Measurements from ENCODE around the gene DYNLT2.

Gene DYNLT2

DNA sequence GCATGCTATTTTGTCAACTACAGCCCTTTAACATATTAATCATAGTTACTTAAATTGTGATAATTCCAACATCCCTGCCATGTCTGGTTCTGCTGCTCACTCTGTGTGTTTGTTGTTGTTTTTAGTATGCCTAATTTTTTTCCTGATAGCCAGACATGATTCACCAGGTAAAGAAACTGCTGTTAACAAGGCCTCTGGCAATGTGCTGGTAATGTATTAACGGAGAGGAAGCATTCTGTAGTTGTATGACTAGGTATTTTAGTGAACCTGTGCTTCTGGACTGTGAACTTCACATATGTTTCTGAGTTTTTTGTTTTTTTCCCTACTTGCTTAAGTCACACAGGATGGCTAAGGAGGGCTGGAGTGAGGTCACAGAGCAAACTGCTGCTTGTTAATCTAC is 4.8 kb downstream of the DYNLT2 start:
- H3K4me1 ChIP-seq (ENCODE audit: control insufficient read depth in 1 of 2, insufficient read depth in 1 of 2, low read depth in 1 of 2, low read length in 1 of 2), result peaks cover 6% of the 10 kb centered on the region in 2 experiments
- no peak overlapping the region for H3K27ac ChIP-seq
- H3K4me3 ChIP-seq (ENCODE audit: low read depth in 1 of 2, low read length in 1 of 2), result no peak overlapping the region
- no peaks in the 10 kb centered on the region for H3K36me3 ChIP-seq
- TF ChIP-seq, protein P1, sequence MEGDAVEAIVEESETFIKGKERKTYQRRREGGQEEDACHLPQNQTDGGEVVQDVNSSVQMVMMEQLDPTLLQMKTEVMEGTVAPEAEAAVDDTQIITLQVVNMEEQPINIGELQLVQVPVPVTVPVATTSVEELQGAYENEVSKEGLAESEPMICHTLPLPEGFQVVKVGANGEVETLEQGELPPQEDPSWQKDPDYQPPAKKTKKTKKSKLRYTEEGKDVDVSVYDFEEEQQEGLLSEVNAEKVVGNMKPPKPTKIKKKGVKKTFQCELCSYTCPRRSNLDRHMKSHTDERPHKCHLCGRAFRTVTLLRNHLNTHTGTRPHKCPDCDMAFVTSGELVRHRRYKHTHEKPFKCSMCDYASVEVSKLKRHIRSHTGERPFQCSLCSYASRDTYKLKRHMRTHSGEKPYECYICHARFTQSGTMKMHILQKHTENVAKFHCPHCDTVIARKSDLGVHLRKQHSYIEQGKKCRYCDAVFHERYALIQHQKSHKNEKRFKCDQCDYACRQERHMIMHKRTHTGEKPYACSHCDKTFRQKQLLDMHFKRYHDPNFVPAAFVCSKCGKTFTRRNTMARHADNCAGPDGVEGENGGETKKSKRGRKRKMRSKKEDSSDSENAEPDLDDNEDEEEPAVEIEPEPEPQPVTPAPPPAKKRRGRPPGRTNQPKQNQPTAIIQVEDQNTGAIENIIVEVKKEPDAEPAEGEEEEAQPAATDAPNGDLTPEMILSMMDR (IDR thresholded peaks at IDR 0.05), result no peak
- H3K27me3 ChIP-seq, result peaks cover 12% of the 10 kb centered on the region
- H3K9me3 ChIP-seq, result no peaks in the 10 kb centered on the region

GRCh38 chr6:169745405-169745804 is 6.0 kb downstream of the DYNLT2 start:
- Histone ChIP-seq H3K9me3 (no peaks in the 10 kb centered on the region), H3K4me3 (ENCODE audit: low read depth in 1 of 2, low read length in 1 of 2) (no peak overlapping the region), H3K27me3 (peaks cover 12% of the 10 kb centered on the region), H3K27ac (no peak overlapping the region), H3K4me1 (ENCODE audit: control insufficient read depth in 1 of 2, insufficient read depth in 1 of 2, low read depth in 1 of 2, low read length in 1 of 2) (no peaks in the 10 kb centered on the region), H3K36me3 (no peaks in the 10 kb centered on the region)
- TF ChIP-seq, protein P1 (IDR thresholded peaks at IDR 0.05), result no peak

GRCh38 chr6:169741344-169741743 is 10.0 kb downstream of the DYNLT2 start:
- Histone ChIP-seq H3K27me3 (peaks cover 19% of the 10 kb centered on the region), H3K4me3 (ENCODE audit: low read depth in 1 of 2, low read length in 1 of 2) (no peak overlapping the region), H3K36me3 (no peaks in the 10 kb centered on the region), H3K27ac (no peak overlapping the region), H3K9me3 (no peaks in the 10 kb centered on the region), H3K4me1 (ENCODE audit: control insufficient read depth in 1 of 2, insufficient read depth in 1 of 2, low read depth in 1 of 2, low read length in 1 of 2) (no peaks in the 10 kb centered on the region)
- TF ChIP-seq, protein P1 (IDR thresholded peaks at IDR 0.05), result no peak

DNA sequence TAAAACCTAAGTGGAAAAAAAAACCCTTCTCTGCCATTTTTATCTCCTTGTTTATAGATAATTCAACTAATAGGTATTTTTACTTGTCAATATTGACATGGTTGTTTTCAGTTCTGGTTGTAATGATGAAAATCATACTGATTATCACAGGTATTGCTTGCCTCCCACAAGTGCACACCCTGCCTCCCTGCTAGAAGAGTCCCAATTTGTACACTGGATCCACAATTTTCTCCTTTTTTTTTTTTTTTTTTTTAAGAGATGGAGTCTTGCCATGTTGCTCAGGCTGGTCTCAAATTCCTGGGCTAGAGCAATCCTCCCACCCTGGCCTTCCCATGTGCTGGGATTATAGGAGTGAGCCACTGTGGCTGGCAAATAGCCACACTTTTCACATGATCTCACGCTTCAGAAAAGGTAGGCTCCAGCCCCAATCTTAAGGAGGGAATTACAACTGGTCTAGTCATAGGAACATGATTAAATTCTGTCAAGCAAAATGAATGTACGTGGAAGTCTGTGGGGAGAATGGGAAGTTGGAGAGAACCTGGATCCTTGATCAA is 12.3 kb downstream of the DYNLT2 start:
- H3K27me3 ChIP-seq, result peaks cover 26% of the 10 kb centered on the region
- H3K27ac ChIP-seq, result no peak overlapping the region
- TF ChIP-seq, protein P1 (IDR thresholded peaks at IDR 0.05), result no peak
- H3K9me3 ChIP-seq, result no peaks in the 10 kb centered on the region
- H3K4me1 ChIP-seq (ENCODE audit: control insufficient read depth in 1 of 2, insufficient read depth in 1 of 2, low read depth in 1 of 2, low read length in 1 of 2), result no peaks in the 10 kb centered on the region
- H3K36me3 ChIP-seq, result no peaks in the 10 kb centered on the region
- no peak overlapping the region for H3K4me3 ChIP-seq (ENCODE audit: low read depth in 1 of 2, low read length in 1 of 2)

DNA sequence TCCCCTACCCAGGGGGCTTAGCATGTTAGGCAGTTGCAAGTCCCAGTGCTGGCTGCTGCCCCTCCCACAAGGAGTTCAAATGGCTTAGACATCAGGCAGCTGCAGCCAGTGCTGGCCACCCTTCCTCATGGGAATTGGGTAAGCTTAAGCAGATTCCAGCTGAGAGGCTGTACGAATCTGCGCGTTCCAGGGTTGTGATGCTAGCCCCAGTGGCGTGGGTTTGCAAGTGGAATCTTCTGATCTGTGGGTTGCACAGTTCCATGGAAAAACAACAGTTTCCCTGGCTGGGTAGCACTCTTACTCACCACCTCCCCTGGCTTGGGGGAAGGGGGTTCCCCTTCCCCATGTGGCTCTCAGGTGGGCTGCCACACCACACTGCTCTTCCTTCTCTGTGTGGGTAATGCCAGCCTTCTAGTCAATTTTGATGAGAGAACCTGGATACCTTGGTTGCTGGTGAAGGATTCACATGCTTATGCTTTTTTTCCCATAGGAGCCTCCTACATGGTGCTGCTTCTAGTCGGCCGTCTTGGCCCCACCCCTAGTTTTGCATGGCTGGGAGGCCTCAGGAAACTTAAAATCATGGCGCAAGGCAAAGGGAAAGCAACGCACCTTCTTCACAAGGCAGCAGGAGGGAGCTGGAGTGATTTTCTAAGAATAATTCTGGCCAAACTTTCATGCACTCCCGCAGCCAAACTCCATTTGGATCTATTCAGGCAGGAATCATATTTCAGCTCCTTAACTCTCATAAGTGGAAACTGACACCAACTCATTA is 13.0 kb downstream of the DYNLT2 start:
- Histone ChIP-seq H3K27me3 (peaks cover 31% of the 10 kb centered on the region), H3K27ac (no peak overlapping the region), H3K9me3 (no peaks in the 10 kb centered on the region), H3K36me3 (no peaks in the 10 kb centered on the region), H3K4me1 (ENCODE audit: control insufficient read depth in 1 of 2, insufficient read depth in 1 of 2, low read depth in 1 of 2, low read length in 1 of 2) (no peaks in the 10 kb centered on the region), H3K4me3 (ENCODE audit: low read depth in 1 of 2, low read length in 1 of 2) (no peak overlapping the region)
- TF ChIP-seq, protein P1 (IDR thresholded peaks at IDR 0.05), result no peak

Measured in neutrophil (primary cell).